ENCODE results near the gene IL20.

The IL20 gene

GRCh38 chr1:206855859-206856258, 9.6 kb upstream of the IL20 start:
- no peak overlapping the region for H3K27ac ChIP-seq (ENCODE audit: extremely low read depth, low read depth, low read length)
- H3K36me3 ChIP-seq (ENCODE audit: control insufficient read depth in 2 of 2, insufficient read depth in 1 of 2, low read length in 2 of 2), result no peaks in the 10 kb centered on the region
- ChIA-PET CTCF (interaction anchor here (0.8 to 5.5 kb wide), 7 partner anchors 9 to 56 kb away, joined by 3 to 27 read pairs (median 7); partner anchors contain the start of gene IL20), POLR2A (interaction anchor here (1.0 kb wide), 1 partner anchor 54 kb away, joined by 3 read pairs; no protein-coding TSS in a partner anchor)
- H3K9me3 ChIP-seq (ENCODE audit: control insufficient read depth, insufficient read depth, low read depth, low read length), result no peaks in the 10 kb centered on the region
- peaks cover 4% of the 10 kb centered on the region; the same call in 1 of the 2 replicates for H3K4me1 ChIP-seq (ENCODE audit: control insufficient read depth, insufficient read depth, low read length)
- no peak overlapping the region for H3K4me3 ChIP-seq (ENCODE audit: low read depth, low read length)
- no peak for TF ChIP-seq TRIM28 (IDR thresholded peaks at IDR 0.05; ENCODE audit: borderline replicate concordance, low read length)
- no peak for TF ChIP-seq ZFP41 (tag by site-specific recombination; IDR thresholded peaks at IDR 0.05; ENCODE audit: borderline replicate concordance)

DNA sequence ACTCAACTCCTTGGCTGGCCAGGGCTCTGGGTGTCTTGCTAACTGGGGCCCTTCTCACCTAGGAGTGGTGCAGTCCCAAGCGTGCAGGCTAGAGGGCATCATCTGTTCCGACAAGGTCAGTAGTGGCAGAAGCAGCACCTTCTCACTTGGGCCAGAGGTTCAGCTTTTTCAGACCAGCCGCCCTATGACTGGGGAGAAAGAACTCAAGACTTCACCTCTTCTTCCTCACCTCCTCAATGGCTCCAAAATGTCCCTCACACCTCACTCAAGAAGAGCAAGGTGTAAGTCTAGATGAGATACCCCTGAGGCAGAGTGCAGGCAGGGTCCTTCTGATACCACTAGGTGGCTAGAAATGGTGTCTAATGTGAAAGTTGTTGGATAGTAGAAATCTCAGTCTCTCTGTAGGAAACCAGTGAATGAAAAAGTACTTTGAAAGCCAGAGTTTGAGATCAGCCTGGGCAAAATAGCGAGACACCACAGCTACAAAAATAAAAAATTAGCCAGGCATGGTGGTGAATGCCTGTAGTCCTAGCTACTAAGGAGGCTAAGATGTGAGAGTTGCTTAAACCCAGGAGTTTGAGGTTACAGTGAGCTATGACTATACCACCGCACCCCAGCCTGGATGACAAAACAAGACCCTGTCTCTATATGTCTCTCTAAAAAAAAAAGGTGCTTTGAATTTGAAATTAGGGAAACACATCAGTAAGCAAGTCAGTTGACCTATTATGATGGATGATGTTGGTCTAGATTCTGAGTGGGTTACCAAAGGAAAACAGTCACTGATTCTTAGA, 8.6 kb upstream of the IL20 start:
- H3K4me3 ChIP-seq (ENCODE audit: low read depth, low read length), result no peak overlapping the region
- H3K9me3 ChIP-seq (ENCODE audit: control insufficient read depth, insufficient read depth, low read depth, low read length), result no peaks in the 10 kb centered on the region
- ChIA-PET CTCF (interaction anchor here (0.7 to 5.5 kb wide), 9 partner anchors 8 to 55 kb away, joined by 3 to 27 read pairs (median 6); partner anchors contain the start of gene IL20), POLR2A (interaction anchor here (0.6 to 1.0 kb wide), 2 partner anchors 14 to 53 kb away, joined by 3 read pairs; no protein-coding TSS in a partner anchor)
- TF ChIP-seq TSHZ1 (tag by site-specific recombination; IDR thresholded peaks at IDR 0.05; ENCODE audit: borderline replicate concordance), result no peak
- TF ChIP-seq, protein P1, sequence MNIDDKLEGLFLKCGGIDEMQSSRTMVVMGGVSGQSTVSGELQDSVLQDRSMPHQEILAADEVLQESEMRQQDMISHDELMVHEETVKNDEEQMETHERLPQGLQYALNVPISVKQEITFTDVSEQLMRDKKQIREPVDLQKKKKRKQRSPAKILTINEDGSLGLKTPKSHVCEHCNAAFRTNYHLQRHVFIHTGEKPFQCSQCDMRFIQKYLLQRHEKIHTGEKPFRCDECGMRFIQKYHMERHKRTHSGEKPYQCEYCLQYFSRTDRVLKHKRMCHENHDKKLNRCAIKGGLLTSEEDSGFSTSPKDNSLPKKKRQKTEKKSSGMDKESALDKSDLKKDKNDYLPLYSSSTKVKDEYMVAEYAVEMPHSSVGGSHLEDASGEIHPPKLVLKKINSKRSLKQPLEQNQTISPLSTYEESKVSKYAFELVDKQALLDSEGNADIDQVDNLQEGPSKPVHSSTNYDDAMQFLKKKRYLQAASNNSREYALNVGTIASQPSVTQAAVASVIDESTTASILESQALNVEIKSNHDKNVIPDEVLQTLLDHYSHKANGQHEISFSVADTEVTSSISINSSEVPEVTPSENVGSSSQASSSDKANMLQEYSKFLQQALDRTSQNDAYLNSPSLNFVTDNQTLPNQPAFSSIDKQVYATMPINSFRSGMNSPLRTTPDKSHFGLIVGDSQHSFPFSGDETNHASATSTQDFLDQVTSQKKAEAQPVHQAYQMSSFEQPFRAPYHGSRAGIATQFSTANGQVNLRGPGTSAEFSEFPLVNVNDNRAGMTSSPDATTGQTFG (tag by site-specific recombination; IDR thresholded peaks at IDR 0.05; ENCODE audit: borderline replicate concordance), result no peak
- peaks cover 4% of the 10 kb centered on the region; the same call in 1 of the 2 replicates for H3K4me1 ChIP-seq (ENCODE audit: control insufficient read depth, insufficient read depth, low read length)
- no peak overlapping the region for H3K27ac ChIP-seq (ENCODE audit: extremely low read depth, low read depth, low read length)
- H3K36me3 ChIP-seq (ENCODE audit: control insufficient read depth in 2 of 2, insufficient read depth in 1 of 2, low read length in 2 of 2), result no peaks in the 10 kb centered on the region

- POLR2A ChIA-PET, result no interaction called here
- CTCF ChIA-PET, result interaction anchor here (0.9 to 1.3 kb wide), 3 partner anchors 53 to 74 kb away, joined by 3 to 9 read pairs (median 3); no protein-coding TSS in a partner anchor
- Histone ChIP-seq H3K27ac (ENCODE audit: extremely low read depth, low read depth, low read length) (no peak overlapping the region), H3K9me3 (ENCODE audit: control insufficient read depth, insufficient read depth, low read depth, low read length) (no peaks in the 10 kb centered on the region), H3K4me3 (ENCODE audit: low read depth, low read length) (no peak overlapping the region), H3K36me3 (ENCODE audit: control insufficient read depth in 2 of 2, insufficient read depth in 1 of 2, low read length in 2 of 2) (no peaks in the 10 kb centered on the region), H3K4me1 (ENCODE audit: control insufficient read depth, insufficient read depth, low read length) (peaks cover 4% of the 10 kb centered on the region; the same call in 1 of the 2 replicates)
- TF ChIP-seq, protein P2, sequence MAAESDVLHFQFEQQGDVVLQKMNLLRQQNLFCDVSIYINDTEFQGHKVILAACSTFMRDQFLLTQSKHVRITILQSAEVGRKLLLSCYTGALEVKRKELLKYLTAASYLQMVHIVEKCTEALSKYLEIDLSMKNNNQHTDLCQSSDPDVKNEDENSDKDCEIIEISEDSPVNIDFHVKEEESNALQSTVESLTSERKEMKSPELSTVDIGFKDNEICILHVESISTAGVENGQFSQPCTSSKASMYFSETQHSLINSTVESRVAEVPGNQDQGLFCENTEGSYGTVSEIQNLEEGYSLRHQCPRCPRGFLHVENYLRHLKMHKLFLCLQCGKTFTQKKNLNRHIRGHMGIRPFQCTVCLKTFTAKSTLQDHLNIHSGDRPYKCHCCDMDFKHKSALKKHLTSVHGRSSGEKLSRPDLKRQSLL (tag by site-specific recombination; IDR thresholded peaks at IDR 0.05), result no peak
- TF ChIP-seq EGR2 (tag by site-specific recombination; IDR thresholded peaks at IDR 0.05; ENCODE audit: low read depth) (no peak), ZNF747 (tag by site-specific recombination; IDR thresholded peaks at IDR 0.05) (no peak), ZNF501 (tag by site-specific recombination; IDR thresholded peaks at IDR 0.05) (no peak), ZNF544 (tag by site-specific recombination; IDR thresholded peaks at IDR 0.05) (no peak), PBX3 (CRISPR knock-in tag; IDR thresholded peaks at IDR 0.05) (no peak), ZNF274 (IDR thresholded peaks at IDR 0.05; ENCODE audit: low read length) (no peak), ZNF274 (tag by site-specific recombination; IDR thresholded peaks at IDR 0.05; ENCODE audit: borderline replicate concordance) (no peak), ZIC2 (tag by site-specific recombination; IDR thresholded peaks at IDR 0.05) (no peak), ZNF76 (tag by site-specific recombination; IDR thresholded peaks at IDR 0.05; ENCODE audit: borderline replicate concordance, low read depth) (no peak), ZNF621 (tag by site-specific recombination; IDR thresholded peaks at IDR 0.05) (no peak), ZNF248 (tag by site-specific recombination; IDR thresholded peaks at IDR 0.05) (no peak)
- TF ChIP-seq, protein P3, sequence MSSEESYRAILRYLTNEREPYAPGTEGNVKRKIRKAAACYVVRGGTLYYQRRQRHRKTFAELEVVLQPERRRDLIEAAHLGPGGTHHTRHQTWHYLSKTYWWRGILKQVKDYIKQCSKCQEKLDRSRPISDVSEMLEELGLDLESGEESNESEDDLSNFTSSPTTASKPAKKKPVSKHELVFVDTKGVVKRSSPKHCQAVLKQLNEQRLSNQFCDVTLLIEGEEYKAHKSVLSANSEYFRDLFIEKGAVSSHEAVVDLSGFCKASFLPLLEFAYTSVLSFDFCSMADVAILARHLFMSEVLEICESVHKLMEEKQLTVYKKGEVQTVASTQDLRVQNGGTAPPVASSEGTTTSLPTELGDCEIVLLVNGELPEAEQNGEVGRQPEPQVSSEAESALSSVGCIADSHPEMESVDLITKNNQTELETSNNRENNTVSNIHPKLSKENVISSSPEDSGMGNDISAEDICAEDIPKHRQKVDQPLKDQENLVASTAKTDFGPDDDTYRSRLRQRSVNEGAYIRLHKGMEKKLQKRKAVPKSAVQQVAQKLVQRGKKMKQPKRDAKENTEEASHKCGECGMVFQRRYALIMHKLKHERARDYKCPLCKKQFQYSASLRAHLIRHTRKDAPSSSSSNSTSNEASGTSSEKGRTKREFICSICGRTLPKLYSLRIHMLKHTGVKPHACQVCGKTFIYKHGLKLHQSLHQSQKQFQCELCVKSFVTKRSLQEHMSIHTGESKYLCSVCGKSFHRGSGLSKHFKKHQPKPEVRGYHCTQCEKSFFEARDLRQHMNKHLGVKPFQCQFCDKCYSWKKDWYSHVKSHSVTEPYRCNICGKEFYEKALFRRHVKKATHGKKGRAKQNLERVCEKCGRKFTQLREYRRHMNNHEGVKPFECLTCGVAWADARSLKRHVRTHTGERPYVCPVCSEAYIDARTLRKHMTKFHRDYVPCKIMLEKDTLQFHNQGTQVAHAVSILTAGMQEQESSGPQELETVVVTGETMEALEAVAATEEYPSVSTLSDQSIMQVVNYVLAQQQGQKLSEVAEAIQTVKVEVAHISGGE (tag by site-specific recombination; conservative IDR thresholded peaks at IDR 0.05; ENCODE audit: low read depth), result no peak
These were observed 6.3 kb upstream of the IL20 start for GRCh38 chr1:206859082-206859521.

Data from HEK293 (cell line).